ENCODE data around the gene REEP1. TPM values are rescaled to one million over a fixed set of nuclear protein-coding genes. Genes with fewer than 3 reads are reported as not detected.

Gene REEP1
- total RNA-seq, 1 experiment from 2014 or later = 5.9 TPM

DNA sequence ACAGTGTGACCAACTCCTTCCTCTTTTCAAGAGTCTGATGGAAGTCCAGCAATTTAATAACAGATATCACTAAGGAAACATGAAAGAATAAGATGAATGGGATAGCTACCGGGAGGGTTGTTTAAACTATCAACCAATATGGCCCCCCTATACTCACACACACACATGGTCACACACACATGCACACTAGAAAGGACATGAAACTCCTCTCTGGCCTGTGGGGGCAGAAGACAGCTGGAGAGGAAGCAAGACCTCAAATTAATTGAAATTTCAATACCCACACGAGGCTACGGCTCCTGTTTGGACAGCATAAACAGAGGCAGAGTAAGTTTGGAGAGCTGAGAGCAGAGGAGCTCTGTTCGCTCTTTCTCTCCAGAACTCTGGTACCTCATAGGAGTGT, 34.7 kb upstream of the REEP1 start:
- intact Hi-C loops (cut with micrococcal nuclease) = no loop called here
- no peak overlapping the region for H3K4me2 ChIP-seq (ENCODE audit: low read length)
- ChIA-PET POLR2A (no interaction called here), RAD21 (ENCODE audit: low non-redundant PET in 1 of 2, low total read pairs in 2 of 2, uncharacterized antibody in 2 of 2, unreplicated experiment in 2 of 2) (no interaction called here), CTCF (interaction anchor here (1.0 to 1.4 kb wide), 2 partner anchors 151 to 545 kb away, joined by 3 to 4 read pairs; no protein-coding TSS in a partner anchor)
- TF ChIP-seq EZH2phosphoT487 (IDR thresholded peaks at IDR 0.05; ENCODE audit: borderline replicate concordance) (no peak), JUND (IDR thresholded peaks at IDR 0.05) (no peak), ZNF274 (IDR thresholded peaks at IDR 0.05; ENCODE audit: low read depth, low read length) (no peak), TCF7L2 (IDR thresholded peaks at IDR 0.05; ENCODE audit: borderline replicate concordance, extremely low read depth, insufficient read depth, insufficient read length) (no peak), CEBPB (IDR thresholded peaks at IDR 0.05; ENCODE audit: low read depth) (no peak), EZH2 (IDR thresholded peaks at IDR 0.05) (no peak)
- TF ChIP-seq, protein P1, sequence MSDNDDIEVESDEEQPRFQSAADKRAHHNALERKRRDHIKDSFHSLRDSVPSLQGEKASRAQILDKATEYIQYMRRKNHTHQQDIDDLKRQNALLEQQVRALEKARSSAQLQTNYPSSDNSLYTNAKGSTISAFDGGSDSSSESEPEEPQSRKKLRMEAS (IDR thresholded peaks at IDR 0.05) = no peak
- TF ChIP-seq, protein P2, sequence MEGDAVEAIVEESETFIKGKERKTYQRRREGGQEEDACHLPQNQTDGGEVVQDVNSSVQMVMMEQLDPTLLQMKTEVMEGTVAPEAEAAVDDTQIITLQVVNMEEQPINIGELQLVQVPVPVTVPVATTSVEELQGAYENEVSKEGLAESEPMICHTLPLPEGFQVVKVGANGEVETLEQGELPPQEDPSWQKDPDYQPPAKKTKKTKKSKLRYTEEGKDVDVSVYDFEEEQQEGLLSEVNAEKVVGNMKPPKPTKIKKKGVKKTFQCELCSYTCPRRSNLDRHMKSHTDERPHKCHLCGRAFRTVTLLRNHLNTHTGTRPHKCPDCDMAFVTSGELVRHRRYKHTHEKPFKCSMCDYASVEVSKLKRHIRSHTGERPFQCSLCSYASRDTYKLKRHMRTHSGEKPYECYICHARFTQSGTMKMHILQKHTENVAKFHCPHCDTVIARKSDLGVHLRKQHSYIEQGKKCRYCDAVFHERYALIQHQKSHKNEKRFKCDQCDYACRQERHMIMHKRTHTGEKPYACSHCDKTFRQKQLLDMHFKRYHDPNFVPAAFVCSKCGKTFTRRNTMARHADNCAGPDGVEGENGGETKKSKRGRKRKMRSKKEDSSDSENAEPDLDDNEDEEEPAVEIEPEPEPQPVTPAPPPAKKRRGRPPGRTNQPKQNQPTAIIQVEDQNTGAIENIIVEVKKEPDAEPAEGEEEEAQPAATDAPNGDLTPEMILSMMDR (IDR thresholded peaks at IDR 0.05 in 2 of 3, conservative IDR thresholded peaks at IDR 0.05 in 1 of 3; ENCODE audit: borderline replicate concordance in 1 of 3, insufficient read depth in 1 of 3, low read depth in 2 of 3, low read length in 2 of 3) = no peak
- no peak overlapping the region for H3K9ac ChIP-seq (ENCODE audit: low read length)
- peaks cover 5 to 10% of the 10 kb centered on the region in 2 experiments for H3K9me3 ChIP-seq (ENCODE audit: control insufficient read depth in 1 of 2, insufficient read depth in 1 of 2, low read depth in 1 of 2, low read length in 2 of 2)
- ATAC-seq = no peak
- no peak for DNase-seq (ENCODE audit: low read depth, low spot score)
- no peak overlapping the region for H2AFZ ChIP-seq (ENCODE audit: low read depth, low read length, poor library complexity, severe bottlenecking)
- no peak overlapping the region for H3K4me3 ChIP-seq (replicated peaks in 1 of 2; ENCODE audit: low read depth in 1 of 2, low read length in 2 of 2)
- no peaks in the 10 kb centered on the region for H3K9me2 ChIP-seq (ENCODE audit: insufficient read depth)
- no TSS peak for BruUV-seq (replicated peaks)
- no peaks in the 10 kb centered on the region for H3K36me3 ChIP-seq (ENCODE audit: control insufficient read depth in 1 of 2, insufficient read depth in 2 of 2, low read length in 2 of 2)
- no peak overlapping the region for H3K27ac ChIP-seq (ENCODE audit: low read depth, low read length)
- H3K79me2 ChIP-seq (ENCODE audit: insufficient read depth, low read length) = no peaks in the 10 kb centered on the region
- H3K27me3 ChIP-seq (ENCODE audit: insufficient read depth, low read length) = no peaks in the 10 kb centered on the region
- H3K4me1 ChIP-seq (ENCODE audit: control insufficient read depth in 1 of 2, insufficient read depth in 2 of 2, low read length in 2 of 2) = peaks cover 0 to 8% of the 10 kb centered on the region in 2 experiments; a peak in 1 of 4 replicates
- H4K20me1 ChIP-seq (ENCODE audit: insufficient read depth) = no peaks in the 10 kb centered on the region

Measured in HCT116 (cell line).